ENCODE data around the gene ABCC2.

DNA sequence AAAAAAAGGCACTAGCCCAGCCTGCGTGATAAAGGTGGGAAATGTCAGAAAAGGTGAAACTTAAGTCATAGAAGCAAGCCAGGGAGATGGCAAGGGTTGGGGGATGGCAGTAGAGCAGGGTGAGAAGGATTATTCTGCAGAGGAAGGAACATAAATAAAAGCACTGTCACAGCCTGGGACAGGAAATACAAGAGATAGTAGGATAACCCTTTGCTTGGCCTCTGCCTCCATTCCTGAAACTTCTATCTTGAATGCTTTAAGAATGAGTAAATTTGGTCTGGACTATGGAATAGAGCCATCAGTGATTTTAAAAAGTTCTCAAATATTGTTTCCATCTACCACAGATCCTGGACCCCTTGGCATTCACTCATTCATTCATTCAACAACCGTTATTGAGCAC lies 50.0 kb downstream of the ABCC2 start:
- TF ChIP-seq CTCF (IDR thresholded peaks at IDR 0.05; ENCODE audit: poor library complexity) (no peak), EZH2 (IDR thresholded peaks at IDR 0.05; ENCODE audit: borderline replicate concordance) (no peak), EZH2phosphoT487 (IDR thresholded peaks at IDR 0.05; ENCODE audit: low read depth, severe bottlenecking, unreplicated experiment) (no peak)
